OCI-LY1 (cell line): ENCODE results near the gene CAV1.

Source experiments
- EZH2 ChIP-seq: fragments of 200-600 bp; sonication (generic), shearing (Covaris generic); IDR thresholded peaks from 2 replicates; pipeline ENCODE4 v1.8.0; 2017; ENCODE audit warnings: borderline replicate concordance, mixed run types, mild to moderate bottlenecking, antibody characterized with exemption, low read length, moderate library complexity, mixed read lengths
- TF ChIP-seq, protein P1 (sequence below): fragments of 200-600 bp; sonication (generic), shearing (Covaris generic); IDR thresholded peaks from 2 replicates; pipeline ENCODE4 v1.5.1; 2017; ENCODE audit warnings: mild to moderate bottlenecking, antibody characterized with exemption, low read length, moderate library complexity, mixed read lengths

DNA sequence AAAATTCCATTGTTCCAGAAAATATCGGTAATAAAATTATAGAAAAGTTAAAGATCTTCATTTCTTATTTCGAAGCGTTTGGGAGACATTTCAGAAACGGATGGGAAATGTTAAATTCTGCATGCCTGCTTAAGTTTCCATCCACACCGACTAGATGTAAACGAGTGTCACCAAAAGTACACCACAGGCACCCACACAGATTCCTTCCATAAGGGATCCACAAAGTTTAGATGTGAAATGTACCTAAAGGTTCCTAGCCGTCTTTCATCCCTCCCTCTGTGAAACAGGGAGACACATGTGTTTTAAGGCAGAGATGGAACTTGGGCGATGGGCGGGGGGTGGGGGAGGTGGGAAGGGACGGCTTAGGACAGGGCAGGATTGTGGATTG is 621 bp upstream of the CAV1 start:
- no peak for TF ChIP-seq EZH2
- TF ChIP-seq, protein P1, sequence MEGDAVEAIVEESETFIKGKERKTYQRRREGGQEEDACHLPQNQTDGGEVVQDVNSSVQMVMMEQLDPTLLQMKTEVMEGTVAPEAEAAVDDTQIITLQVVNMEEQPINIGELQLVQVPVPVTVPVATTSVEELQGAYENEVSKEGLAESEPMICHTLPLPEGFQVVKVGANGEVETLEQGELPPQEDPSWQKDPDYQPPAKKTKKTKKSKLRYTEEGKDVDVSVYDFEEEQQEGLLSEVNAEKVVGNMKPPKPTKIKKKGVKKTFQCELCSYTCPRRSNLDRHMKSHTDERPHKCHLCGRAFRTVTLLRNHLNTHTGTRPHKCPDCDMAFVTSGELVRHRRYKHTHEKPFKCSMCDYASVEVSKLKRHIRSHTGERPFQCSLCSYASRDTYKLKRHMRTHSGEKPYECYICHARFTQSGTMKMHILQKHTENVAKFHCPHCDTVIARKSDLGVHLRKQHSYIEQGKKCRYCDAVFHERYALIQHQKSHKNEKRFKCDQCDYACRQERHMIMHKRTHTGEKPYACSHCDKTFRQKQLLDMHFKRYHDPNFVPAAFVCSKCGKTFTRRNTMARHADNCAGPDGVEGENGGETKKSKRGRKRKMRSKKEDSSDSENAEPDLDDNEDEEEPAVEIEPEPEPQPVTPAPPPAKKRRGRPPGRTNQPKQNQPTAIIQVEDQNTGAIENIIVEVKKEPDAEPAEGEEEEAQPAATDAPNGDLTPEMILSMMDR = no peak
